WTC11 (cell line): ENCODE results near the gene MTX2. TPM values are rescaled to one million over a fixed set of nuclear protein-coding genes. Genes with fewer than 3 reads are reported as not detected.

Experiments used
- ATAC-seq: fragments of 200-7000 bp; cut with Tn5 transposase; 2 replicates; pipeline ENCODE4 v1.10.0; 2021; ENCODE audit warnings: mild to moderate bottlenecking, moderate library complexity
- CTCF ChIA-PET: fragments of 300-600 bp; sonication (Branson Sonifier 250); formaldehyde crosslinking; loops from one replicate; lab custom pipeline; 2021; ENCODE audit warnings: antibody characterized with exemption; lab: Charles Lee
- POLR2A ChIA-PET: fragments of 350-600 bp; sonication (Branson Sonifier 250); formaldehyde crosslinking; loops from one replicate; lab custom pipeline; 2021; ENCODE audit warnings: antibody characterized with exemption; lab: Charles Lee
- DNase-seq: peaks from one replicate; pipeline ENCODE4 v3.0.0; 2021; ENCODE audit warnings: low spot score
- H3K27ac Mint-ChIP-seq: 2 replicates; pipeline ENCODE4 v1.8.0; 2021; ENCODE audit warnings: mixed read lengths
- H3K27me3 Mint-ChIP-seq: 2 replicates; pipeline ENCODE4 v1.8.0; 2021; ENCODE audit warnings: low read depth, mild to moderate bottlenecking, moderate library complexity, mixed read lengths
- H3K36me3 Mint-ChIP-seq: 2 replicates; pipeline ENCODE4 v1.8.0; 2021; ENCODE audit warnings: mixed read lengths
- H3K4me1 Mint-ChIP-seq: 2 replicates; pipeline ENCODE4 v1.8.0; 2022; ENCODE audit warnings: mixed read lengths
- H3K4me3 Mint-ChIP-seq: 2 replicates; pipeline ENCODE4 v1.8.0; 2021; ENCODE audit warnings: mild to moderate bottlenecking, moderate library complexity, mixed read lengths
- H3K9me3 Mint-ChIP-seq: 2 replicates; pipeline ENCODE4 v1.8.0; 2021; ENCODE audit warnings: mixed read lengths
- AFF4 ChIP-seq: sonication (generic); formaldehyde crosslinking; IDR thresholded peaks from 2 replicates; pipeline ENCODE4 v1.8.1; 2023; ENCODE audit warnings: mild to moderate bottlenecking, missing genetic modification reagents, borderline replicate concordance
- AR ChIP-seq: fragments of 250-450 bp; sonication (Bioruptor Pico); IDR thresholded peaks from 2 replicates; pipeline ENCODE4 v1.9.0; 2021; ENCODE audit warnings: mild to moderate bottlenecking
- ATF2 ChIP-seq: sonication (generic); formaldehyde crosslinking; IDR thresholded peaks from 2 replicates; pipeline ENCODE4 v1.8.1; 2022; ENCODE audit warnings: low read depth, missing genetic modification reagents, borderline replicate concordance
- ATF6 ChIP-seq: sonication (generic); formaldehyde crosslinking; IDR thresholded peaks from 2 replicates; pipeline ENCODE4 v1.8.1; 2023; ENCODE audit warnings: mild to moderate bottlenecking, missing genetic modification reagents
- E2F1 ChIP-seq: sonication (generic); formaldehyde crosslinking; IDR thresholded peaks from 2 replicates; pipeline ENCODE4 v1.8.0; 2022; ENCODE audit warnings: mild to moderate bottlenecking, missing genetic modification reagents
- E2F4 ChIP-seq: sonication (generic); formaldehyde crosslinking; IDR thresholded peaks from 2 replicates; pipeline ENCODE4 v1.8.1; 2022; ENCODE audit warnings: low read depth, mild to moderate bottlenecking, moderate library complexity, missing genetic modification reagents, borderline replicate concordance
- E2F5 ChIP-seq: sonication (generic); formaldehyde crosslinking; IDR thresholded peaks from 2 replicates; pipeline ENCODE4 v1.8.1; 2022; ENCODE audit warnings: mild to moderate bottlenecking, moderate library complexity, missing genetic modification reagents
- GRHL2 ChIP-seq: fragments of 250-450 bp; sonication (Bioruptor Pico); IDR thresholded peaks from 2 replicates; pipeline ENCODE4 v1.8.0; 2022; ENCODE audit warnings: mild to moderate bottlenecking, moderate library complexity; ENCODE audit not compliant: insufficient replicate concordance, severe bottlenecking
- IRF2 ChIP-seq: sonication (generic); formaldehyde crosslinking; IDR thresholded peaks from 2 replicates; pipeline ENCODE4 v1.8.0; 2022; ENCODE audit warnings: low read depth, missing genetic modification reagents, borderline replicate concordance
- OVOL2 ChIP-seq: fragments of 250-450 bp; sonication (Bioruptor Pico); IDR thresholded peaks from 2 replicates; pipeline ENCODE4 v1.9.0; 2021; ENCODE audit warnings: mild to moderate bottlenecking, borderline replicate concordance
- PRDM15 ChIP-seq: sonication (generic); formaldehyde crosslinking; IDR thresholded peaks from 2 replicates; pipeline ENCODE4 v1.8.0; 2022; ENCODE audit warnings: missing genetic modification reagents
- SMAD3 ChIP-seq: sonication (generic); formaldehyde crosslinking; IDR thresholded peaks from 2 replicates; pipeline ENCODE4 v1.8.0; 2022; ENCODE audit warnings: missing genetic modification reagents, mild to moderate bottlenecking, borderline replicate concordance
- TEAD4 ChIP-seq: sonication (generic); formaldehyde crosslinking; IDR thresholded peaks from 2 replicates; pipeline ENCODE4 v1.8.0; 2022; ENCODE audit warnings: mild to moderate bottlenecking, missing genetic modification reagents
- ZBTB43 ChIP-seq: sonication (generic); formaldehyde crosslinking; IDR thresholded peaks from 2 replicates; pipeline ENCODE4 v1.8.1; 2023; ENCODE audit warnings: mild to moderate bottlenecking, missing genetic modification reagents
- ZNF416 ChIP-seq: fragments of 250-450 bp; sonication (Bioruptor Pico); IDR thresholded peaks from 2 replicates; pipeline ENCODE4 v1.9.0; 2021; ENCODE audit warnings: mild to moderate bottlenecking, inconsistent platforms
- ZNF423 ChIP-seq: fragments of 250-450 bp; sonication (Bioruptor Pico); IDR thresholded peaks from 2 replicates; pipeline ENCODE4 v2.1.2; 2022; ENCODE audit warnings: mild to moderate bottlenecking, moderate library complexity
- total RNA-seq: library from RNA; stranded (reverse); gene quantifications from 3 replicates; pipeline ENCODE4 v1.2.3, GENCODE V29; 2021

Gene MTX2
- total RNA-seq, 1 experiment from 2014 or later = 33.6 TPM

GRCh38 chr2:176331646-176332045 is 62.4 kb downstream of the MTX2 start:
- Mint-ChIP-seq H3K4me3 (no peak overlapping the region), H3K27ac (no peak overlapping the region), H3K27me3 (no peaks in the 10 kb centered on the region), H3K9me3 (no peaks in the 10 kb centered on the region), H3K36me3 (peaks cover 10% of the 10 kb centered on the region), H3K4me1 (peaks cover 17% of the 10 kb centered on the region)
- POLR2A ChIA-PET = no interaction called here
- CTCF ChIA-PET = interaction anchor here (1.2 kb wide), 1 partner anchor 123 kb away, joined by 7 read pairs; no protein-coding TSS in a partner anchor
- DNase-seq (no peak), ATAC-seq (no peak)
- TF ChIP-seq ZNF416 (no peak), ATF6 (CRISPR knock-in tag) (no peak), E2F4 (CRISPR knock-in tag) (no peak), PRDM15 (CRISPR knock-in tag) (no peak), IRF2 (no peak), TEAD4 (CRISPR knock-in tag) (no peak), AR (no peak), OVOL2 (no peak)

GRCh38 chr2:176334729-176335128 is 65.5 kb downstream of the MTX2 start:
- Mint-ChIP-seq H3K9me3 (peaks cover 7% of the 10 kb centered on the region), H3K36me3 (peaks cover 22% of the 10 kb centered on the region), H3K4me1 (peaks cover 13% of the 10 kb centered on the region), H3K27ac (no peak overlapping the region), H3K4me3 (no peak overlapping the region), H3K27me3 (no peaks in the 10 kb centered on the region)
- ChIA-PET POLR2A (no interaction called here), CTCF (no interaction called here)
- DNase-seq (no peak), ATAC-seq (no peak)
- no peak for TF ChIP-seq AFF4 (CRISPR knock-in tag)
- TF ChIP-seq E2F1 (CRISPR knock-in tag) = no peak
- no peak for TF ChIP-seq ZNF423 (CRISPR knock-in tag)
- TF ChIP-seq ATF2 (CRISPR knock-in tag) = no peak
- TF ChIP-seq GRHL2 = no peak
- no peak for TF ChIP-seq ZBTB43
- no peak for TF ChIP-seq ZNF416
- TF ChIP-seq SMAD3 = no peak
- no peak for TF ChIP-seq E2F5
